GM21360 (cell line): ENCODE measurements around the gene KDM4C.

Source experiments
- ATAC-seq: cut with Tn5 transposase; IDR thresholded peaks from one replicate; pipeline ENCODE4 v1.9.1; 2021; ENCODE audit warnings: mild to moderate bottlenecking, moderate library complexity; ENCODE audit not compliant: unreplicated experiment

The KDM4C gene

GRCh38 chr9:7123743-7124142 is 366.0 kb downstream of the KDM4C start:
- no peak for ATAC-seq

DNA sequence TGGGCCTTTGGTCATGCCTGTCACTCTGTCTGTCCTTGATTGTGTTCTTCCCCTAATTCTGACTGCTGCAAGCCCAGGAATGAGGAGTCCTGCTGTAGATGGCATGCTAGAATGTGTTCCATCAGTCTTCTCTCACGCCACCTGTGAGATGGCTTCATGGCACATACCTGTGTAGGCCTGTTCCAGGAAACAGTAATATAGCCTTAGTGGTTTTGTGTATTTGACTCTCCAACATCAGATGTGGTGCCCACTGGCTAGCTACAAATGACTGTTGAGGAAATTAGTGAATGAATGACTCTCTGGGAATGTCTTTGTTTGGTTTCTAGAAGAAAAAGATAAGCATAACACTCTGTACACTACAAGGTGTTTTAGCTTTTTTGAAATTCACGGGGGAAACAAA is 367.5 kb downstream of the KDM4C start:
- no peak for ATAC-seq

- ATAC-seq: no peak
Measured at GRCh38 chr9:7129391-7129790, 371.6 kb downstream of the KDM4C start.

DNA sequence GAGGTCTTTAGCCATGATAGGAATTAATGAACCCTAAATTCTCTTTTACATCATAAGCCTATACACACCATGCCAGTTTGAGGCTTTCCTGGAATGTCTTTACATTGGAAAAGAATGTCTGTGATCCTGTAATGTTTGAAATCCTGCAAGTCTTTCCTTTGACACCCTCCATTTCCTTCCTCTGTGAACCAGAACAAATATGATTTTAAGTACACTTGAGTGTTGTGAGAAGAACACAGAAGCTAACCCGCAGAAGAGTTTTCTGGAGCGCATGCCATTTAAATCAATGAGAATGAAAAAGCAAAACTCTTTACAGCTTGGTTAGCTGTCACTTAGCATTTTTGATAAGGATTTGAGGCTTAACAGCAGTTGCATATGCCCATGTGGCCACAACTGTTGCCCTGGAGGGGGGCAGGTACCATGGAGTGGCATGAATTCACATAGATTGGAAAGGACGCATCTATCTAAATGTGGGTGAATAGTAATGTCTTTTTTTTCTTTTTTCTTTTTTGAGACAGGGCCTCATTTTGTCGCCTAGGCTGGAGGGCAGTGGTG is 372.6 kb downstream of the KDM4C start:
- ATAC-seq: no peak

- no peak for ATAC-seq
Measured at GRCh38 chr9:7132605-7133004, 374.8 kb downstream of the KDM4C start.

- ATAC-seq: no peak
Measured at GRCh38 chr9:7135735-7136134, 378.0 kb downstream of the KDM4C start.

DNA sequence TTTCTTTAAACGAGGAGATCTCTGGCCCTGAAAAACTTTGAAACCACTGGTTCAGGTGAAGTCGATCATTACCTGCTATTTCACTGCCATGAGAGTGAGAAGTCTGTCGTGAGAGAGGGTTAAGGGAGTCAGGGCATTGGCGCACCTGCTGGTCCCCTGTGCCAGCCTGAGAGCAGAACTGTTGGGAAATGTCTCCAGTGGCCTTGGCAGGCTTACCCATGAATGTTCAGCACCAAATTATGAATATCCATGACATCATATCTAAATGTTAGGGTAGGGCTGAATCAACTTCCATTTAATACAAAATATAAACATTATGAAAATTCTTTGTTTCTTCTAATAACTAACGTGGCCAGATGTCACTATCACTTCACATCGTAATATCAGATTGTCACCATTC is 379.3 kb downstream of the KDM4C start:
- no peak for ATAC-seq

DNA sequence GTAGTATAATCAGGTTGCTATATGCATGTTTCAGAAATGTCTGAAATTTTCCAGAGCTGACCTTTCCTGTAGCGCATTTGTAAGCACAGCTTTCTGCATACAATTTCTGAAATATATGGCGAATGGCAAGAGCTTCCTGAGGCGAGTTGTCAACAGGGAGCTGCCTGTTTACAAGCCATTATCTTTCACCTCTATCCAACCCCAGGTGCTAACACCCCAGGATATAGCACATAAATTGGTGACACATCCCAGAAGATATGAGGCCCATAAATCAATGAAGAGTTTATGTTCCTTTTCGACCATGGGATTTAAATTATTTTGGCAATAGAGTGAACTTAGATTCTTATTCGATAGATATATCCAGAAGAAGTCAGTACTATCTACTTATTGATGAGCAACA is 379.8 kb downstream of the KDM4C start:
- ATAC-seq: no peak

DNA sequence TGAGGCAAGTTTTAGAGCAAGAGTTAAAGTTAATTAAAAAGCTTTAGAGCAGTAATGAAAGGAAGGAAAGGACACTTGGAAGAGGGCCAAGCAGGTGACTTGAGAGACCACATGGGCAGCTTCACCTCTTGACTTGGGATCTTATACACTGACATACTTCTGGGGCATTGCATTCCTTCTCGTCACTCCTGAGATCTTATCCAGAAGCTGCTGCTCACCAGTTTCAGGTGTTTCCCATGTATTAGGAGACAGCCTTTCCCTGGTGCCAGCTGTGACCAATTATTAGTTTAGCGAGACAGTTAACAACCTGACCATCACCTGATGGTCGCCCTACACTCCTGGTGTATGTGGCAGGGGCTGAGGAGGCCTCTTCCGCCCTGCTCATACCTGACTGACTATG is 382.1 kb downstream of the KDM4C start:
- no peak for ATAC-seq

DNA sequence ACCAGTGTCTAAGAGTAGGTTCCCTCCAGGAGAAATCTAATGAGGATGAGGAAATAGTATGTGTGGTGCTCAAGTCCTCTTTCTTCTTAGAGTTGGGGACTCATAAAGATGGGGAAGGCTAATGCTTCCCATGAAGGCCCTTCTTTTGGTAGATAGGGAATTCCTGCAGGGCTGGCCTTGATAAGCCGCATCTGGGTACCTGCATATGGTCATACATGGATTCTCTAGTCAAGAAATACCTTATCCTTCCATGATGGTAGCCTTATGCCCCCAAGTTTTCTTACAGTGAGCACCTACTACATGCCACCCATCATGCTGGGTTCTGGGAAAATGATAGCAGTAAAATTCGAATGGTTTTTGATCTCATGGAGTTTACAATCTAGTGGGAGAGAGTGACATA is 382.6 kb downstream of the KDM4C start:
- ATAC-seq: no peak

DNA sequence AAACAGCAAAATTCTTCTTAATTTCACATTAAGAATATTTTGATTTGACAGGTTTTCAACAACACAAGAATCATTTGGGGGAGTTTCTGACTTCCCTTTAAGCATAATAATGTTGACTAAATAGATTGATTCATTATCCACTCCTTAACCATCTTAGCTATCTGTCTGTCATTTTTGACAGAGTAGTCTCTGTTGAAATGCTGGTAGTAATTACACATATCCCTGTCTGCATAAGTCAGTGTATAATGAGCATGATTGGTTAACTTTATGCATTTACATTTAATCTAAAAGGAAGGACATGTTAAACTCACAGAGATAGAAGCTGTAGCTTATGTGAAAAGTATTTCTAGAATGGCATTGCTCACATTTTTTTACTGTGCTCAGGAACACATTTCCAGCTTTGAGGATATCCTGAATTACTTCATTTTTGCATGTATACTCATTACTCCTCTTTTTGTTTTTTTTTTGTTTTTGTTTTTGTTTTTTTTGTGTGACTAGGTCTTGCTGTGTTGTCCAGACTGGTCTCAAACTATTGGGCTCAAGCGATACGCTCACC is 385.9 kb downstream of the KDM4C start:
- no peak for ATAC-seq

DNA sequence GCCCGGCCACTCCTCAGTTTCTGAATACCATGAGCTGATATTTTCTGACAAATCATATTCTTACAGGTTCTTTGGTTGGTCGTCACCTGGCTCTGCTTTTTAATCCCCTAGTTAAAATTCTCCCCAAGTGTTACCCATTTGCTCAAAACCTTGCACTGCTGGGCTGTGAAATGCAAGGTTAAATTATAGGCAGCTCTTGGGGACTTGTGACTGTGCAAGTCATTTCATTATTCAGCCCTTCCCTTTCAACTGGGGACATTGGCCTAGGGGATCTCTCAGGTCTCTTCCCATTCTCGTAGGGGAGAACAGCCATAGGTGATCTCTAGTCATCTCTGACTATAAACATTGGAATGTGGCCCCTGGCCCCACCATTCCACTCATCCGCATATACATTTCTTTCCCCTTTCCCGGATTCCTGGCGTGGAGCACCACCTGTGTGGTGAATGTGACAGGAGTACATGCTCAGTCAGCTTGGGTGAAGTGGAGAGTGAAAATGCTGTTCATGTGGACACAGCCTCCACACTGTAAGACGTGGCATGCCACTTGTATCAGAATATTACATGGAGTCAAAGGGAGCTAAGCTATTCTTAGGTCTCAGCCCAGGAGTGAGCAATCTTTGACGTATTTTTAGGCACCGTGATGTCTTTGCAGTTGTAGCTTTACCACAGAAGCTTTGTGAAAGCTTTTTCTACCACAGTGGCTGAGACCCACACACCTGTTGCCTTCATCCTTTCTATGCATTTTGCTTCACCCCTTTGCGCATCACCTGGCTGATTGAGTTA is 386.7 kb downstream of the KDM4C start:
- no peak for ATAC-seq

DNA sequence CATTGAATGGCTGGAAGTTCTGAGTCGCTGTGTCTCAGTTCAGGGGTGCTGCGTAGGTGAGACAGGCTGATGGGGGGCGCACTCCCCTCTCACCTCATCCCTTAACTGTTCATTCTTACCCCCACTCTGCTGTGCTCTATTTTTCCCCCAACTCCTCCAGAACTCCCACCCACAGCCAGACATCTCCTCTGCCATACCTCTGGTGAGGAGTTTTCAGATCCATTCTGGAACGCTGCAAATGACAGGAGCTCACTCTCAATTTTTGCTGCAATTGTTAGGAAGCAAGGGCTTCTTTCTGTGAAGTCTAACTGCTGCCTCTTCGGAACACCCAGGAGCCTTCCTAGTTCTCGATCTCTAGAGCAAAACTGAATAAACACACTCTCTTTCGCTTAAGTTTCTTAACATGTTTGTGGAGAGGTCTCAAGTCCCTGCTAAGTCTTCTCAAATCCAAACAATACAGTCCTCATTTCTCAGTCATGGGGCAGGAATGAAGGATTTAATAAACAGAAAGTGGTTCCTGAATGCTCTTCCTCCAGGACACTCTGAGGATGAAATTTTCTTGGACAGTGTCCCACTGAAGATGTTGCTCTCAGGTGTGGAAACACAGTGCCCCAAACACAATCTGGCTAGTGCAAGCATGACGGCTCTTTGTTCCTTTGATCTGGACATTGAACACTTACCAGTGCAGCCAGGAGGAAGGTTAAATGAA is 387.7 kb downstream of the KDM4C start:
- ATAC-seq: no peak

- no peak for ATAC-seq
Measured at GRCh38 chr9:7146582-7146981, 388.8 kb downstream of the KDM4C start.

DNA sequence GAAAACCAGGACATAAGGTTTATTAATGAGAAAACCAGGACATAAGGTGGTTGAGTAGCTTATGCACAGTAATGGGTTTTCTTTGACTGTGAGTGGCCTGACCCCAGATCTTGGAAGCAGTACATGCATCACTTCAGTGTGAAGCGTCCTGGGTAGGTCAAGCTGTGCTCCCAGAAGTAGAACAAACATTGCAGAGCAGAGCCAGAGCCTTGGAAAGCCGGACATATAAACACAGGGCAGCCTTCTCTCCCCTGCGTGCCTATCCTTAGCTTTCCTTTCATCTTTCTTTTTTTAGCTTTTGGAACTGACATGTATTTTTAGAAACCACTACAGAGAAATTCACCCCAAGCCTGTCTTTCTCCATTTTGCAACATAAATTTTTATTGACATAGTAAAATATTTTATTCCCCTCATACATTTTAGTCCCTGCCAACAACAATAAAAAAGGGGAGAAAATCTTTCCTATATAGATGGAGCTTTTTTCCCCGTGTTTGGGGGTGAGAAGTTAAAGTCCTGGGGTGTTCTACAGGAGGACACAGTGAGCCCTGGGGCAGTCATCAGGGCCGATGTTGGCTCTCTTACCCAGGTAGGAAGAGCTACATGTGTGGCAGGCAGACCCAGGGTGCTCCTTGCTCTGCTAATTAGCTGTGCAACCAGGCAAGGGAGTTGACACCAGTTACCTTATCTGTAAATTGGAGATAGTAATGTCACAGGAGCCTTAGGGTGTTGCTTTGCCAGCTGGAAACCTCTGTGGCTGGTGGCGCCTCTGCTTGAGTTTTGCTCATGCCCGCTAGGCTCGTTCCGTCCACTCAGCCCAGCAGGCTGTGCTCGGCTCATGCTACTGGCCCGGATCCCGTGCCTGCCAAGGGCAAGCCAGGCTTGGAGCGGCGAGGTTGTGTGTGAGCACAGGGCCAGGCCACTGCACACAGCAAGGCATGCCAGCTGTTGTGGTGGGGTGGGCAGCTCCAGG is 389.6 kb downstream of the KDM4C start:
- ATAC-seq: no peak

DNA sequence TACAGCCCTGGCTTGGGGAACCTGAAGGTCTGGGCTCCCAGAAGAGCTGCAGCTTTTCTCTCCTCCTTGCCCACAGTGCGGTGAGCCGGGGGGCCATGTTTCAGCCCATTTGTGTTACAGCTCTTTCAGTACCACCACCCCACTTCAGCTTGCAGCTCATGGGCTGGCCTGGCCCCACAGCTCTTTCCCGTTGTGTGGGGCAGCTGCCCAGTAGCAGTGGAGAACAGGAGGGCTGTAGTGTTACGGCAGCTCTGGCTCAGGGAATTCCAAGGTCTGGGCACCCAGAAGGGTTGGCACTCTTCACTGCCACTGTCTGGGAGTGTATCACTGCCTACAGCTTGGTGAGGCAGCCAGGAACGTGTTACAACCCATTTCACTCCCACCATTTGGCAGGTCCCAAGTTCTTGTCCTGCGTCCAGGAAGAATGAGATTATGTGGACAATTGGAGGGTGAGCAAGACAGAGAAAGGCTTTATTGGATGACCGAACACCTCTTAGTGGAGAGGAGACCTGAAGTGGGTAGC is 390.5 kb downstream of the KDM4C start:
- ATAC-seq: no peak

DNA sequence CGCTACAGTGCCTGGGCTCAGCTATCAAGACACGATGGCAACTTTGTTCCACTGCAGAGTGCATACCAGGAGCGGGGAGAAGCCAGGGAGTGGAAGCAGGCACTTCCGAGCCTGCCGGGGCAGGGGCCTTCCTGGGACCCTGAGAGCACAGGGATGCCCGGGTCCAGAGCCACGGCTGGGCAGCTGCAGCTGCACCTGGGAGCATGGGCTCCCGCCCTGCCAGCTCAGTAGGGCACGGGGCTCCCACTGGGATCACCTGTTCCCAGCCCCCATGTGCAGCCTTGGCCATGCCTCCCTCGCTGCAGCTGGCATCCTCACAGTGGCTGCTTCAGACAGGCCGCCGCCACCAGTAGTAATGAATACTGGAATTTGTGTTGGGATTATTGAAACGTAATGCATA is 391.5 kb downstream of the KDM4C start:
- no peak for ATAC-seq

DNA sequence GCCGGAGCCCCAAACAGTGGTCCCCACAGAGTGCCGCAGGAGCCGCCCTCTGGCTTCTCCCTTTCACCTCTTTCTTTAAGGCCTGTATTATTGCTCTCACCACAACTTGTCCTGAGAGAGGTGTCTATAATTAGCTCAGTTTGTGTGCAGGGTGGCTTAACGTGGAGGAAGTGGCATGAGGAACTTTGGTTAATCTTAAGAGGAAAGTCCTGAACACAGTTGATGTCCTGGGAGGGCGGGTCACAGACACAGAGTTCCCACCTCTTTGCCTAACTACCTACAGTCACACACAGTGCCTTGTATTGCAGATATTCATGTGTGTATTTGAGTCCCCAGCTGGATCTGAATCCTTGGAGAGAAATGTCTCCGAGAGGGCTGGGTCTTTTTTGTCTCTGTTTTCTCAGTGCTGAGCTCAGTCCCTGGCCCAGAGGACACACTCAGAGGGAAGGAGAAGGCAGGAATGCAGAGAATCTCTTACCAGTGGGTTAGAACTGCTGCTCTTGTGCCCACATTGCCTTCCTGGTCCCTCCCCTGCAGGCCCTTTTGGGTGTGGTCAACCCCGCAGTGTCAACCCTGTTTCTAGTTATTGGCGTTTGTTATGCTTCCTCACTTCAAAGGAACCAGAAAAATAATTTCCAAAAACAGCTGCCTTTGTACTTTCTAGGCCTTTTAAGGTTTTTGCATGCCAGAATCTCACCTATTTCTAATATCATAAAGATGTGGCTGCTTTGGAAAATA is 392.5 kb downstream of the KDM4C start:
- ATAC-seq: no peak

- no peak for ATAC-seq
Measured at GRCh38 chr9:7153134-7153533, 395.4 kb downstream of the KDM4C start.

GRCh38 chr9:7153566-7153965 is 395.8 kb downstream of the KDM4C start:
- no peak for ATAC-seq
